Endothelial cell of umbilical vein (primary cell): Measurements from ENCODE around the gene ZDHHC14.

Experiments
- CTCF ChIP-seq, 2 donors: IDR thresholded peaks; 1 replicate in 1 of 2; 2 replicates in 1 of 2; pipeline ENCODE4 v1.5.1; 2011; ENCODE audit warnings: low read length in 2 of 2, mild to moderate bottlenecking in 2 of 2, moderate library complexity in 2 of 2, control low read depth in 1 of 2, inconsistent platforms in 1 of 2, low read depth in 1 of 2; ENCODE audit not compliant: insufficient read depth in 1 of 2; ENCODE audit errors: extremely low read depth in 1 of 2
- GATA2 ChIP-seq: IDR thresholded peaks from 2 replicates; pipeline ENCODE4 v1.7.0; 2011; ENCODE audit warnings: low read depth, mild to moderate bottlenecking, moderate library complexity, mixed read lengths, low read length; ENCODE audit not compliant: insufficient read length, insufficient read depth
- MAX ChIP-seq: IDR thresholded peaks from 2 replicates; pipeline ENCODE4 v1.6.1; 2011; ENCODE audit not compliant: insufficient read depth, insufficient read length
- POLR2A ChIP-seq: IDR thresholded peaks from 2 replicates; pipeline ENCODE4 v1.6.1; 2012; ENCODE audit warnings: low read depth, mild to moderate bottlenecking, control low read depth, low read length

GRCh38 chr6:157559201-157559756 lies 178.3 kb downstream of the ZDHHC14 start:
- TF ChIP-seq GATA2 (no peak), CTCF (IDR thresholded peaks at IDR 0.05; ENCODE audit: extremely low read depth in 1 of 2, insufficient read depth in 1 of 2, low read depth in 1 of 2, low read length in 2 of 2) (no peak), MAX (no peak), POLR2A (no peak)
